ENCODE data around the gene MARCHF3. TPM values are rescaled to one million over a fixed set of nuclear protein-coding genes. Genes with fewer than 3 reads are reported as not detected.

MARCHF3 gene
- polyA plus RNA-seq, 2 of the 4 experiments (the other 2 are of a cell fraction), result 0.39 to 0.68 TPM

DNA sequence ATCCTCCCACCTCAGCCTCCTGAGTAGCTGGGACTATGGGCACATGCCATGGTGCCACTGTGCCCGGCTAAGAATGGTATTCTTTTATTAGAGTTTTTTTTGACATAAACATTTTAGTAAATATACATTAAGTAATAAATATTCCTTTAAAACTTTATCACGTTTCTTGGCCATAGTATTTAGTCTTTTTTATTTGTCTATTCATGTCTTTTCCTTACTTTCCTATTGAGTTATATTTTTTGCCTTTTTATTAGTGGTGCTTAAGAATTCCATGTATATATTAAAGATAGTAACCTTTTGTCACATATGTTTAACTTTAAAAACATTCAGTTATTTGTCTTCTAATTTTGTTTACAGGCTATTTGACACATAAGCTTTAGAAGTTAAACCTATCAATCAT lies 73.4 kb downstream of the MARCHF3 start:
- TF ChIP-seq GATA3 (IDR thresholded peaks at IDR 0.05; ENCODE audit: borderline replicate concordance) (no peak), EP300 (IDR thresholded peaks at IDR 0.05) (no peak), CTCF (IDR thresholded peaks at IDR 0.05) (no peak), BHLHE40 (IDR thresholded peaks at IDR 0.05; ENCODE audit: low read depth, low read length) (no peak), ZC3H11A (IDR thresholded peaks at IDR 0.05) (no peak), HEYL (CRISPR knock-in tag; IDR thresholded peaks at IDR 0.05) (no peak), HOXB13 (CRISPR knock-in tag; IDR thresholded peaks at IDR 0.05; ENCODE audit: low read depth) (no peak), ZFP36 (IDR thresholded peaks at IDR 0.05; ENCODE audit: borderline replicate concordance, partially characterized antibody) (no peak), POLR2AphosphoS2 (conservative IDR thresholded peaks at IDR 0.05; ENCODE audit: low read length) (no peak), FOSL2 (IDR thresholded peaks at IDR 0.05) (no peak), FOSL2 (CRISPR knock-in tag; IDR thresholded peaks at IDR 0.05) (no peak), ZSCAN20 (CRISPR knock-in tag; IDR thresholded peaks at IDR 0.05) (no peak), CHD4 (IDR thresholded peaks at IDR 0.05; ENCODE audit: borderline replicate concordance) (no peak), MAZ (IDR thresholded peaks at IDR 0.05; ENCODE audit: borderline replicate concordance, low read depth, low read length) (no peak), CBX8 (IDR thresholded peaks at IDR 0.05) (no peak), NFE2L2 (conservative IDR thresholded peaks at IDR 0.05; ENCODE audit: low read length) (no peak), JUNB (IDR thresholded peaks at IDR 0.05) (no peak)
- TF ChIP-seq, protein P1, sequence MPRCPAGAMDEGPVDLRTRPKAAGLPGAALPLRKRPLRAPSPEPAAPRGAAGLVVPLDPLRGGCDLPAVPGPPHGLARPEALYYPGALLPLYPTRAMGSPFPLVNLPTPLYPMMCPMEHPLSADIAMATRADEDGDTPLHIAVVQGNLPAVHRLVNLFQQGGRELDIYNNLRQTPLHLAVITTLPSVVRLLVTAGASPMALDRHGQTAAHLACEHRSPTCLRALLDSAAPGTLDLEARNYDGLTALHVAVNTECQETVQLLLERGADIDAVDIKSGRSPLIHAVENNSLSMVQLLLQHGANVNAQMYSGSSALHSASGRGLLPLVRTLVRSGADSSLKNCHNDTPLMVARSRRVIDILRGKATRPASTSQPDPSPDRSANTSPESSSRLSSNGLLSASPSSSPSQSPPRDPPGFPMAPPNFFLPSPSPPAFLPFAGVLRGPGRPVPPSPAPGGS (IDR thresholded peaks at IDR 0.05), result no peak
- TF ChIP-seq, protein P2, sequence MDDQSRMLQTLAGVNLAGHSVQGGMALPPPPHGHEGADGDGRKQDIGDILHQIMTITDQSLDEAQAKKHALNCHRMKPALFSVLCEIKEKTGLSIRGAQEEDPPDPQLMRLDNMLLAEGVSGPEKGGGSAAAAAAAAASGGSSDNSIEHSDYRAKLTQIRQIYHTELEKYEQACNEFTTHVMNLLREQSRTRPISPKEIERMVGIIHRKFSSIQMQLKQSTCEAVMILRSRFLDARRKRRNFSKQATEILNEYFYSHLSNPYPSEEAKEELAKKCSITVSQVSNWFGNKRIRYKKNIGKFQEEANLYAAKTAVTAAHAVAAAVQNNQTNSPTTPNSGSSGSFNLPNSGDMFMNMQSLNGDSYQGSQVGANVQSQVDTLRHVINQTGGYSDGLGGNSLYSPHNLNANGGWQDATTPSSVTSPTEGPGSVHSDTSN (IDR thresholded peaks at IDR 0.05), result no peak
- Histone ChIP-seq H3K4me2 (no peak overlapping the region), H3K4me3 (no peak overlapping the region), H3K9me3 (no peaks in the 10 kb centered on the region), H3K27ac (no peak overlapping the region), H3K4me1 (no peaks in the 10 kb centered on the region)
- CTCF ChIA-PET, result interaction anchor here (0.8 to 1.3 kb wide), 2 partner anchors 12 to 25 kb away, joined by 3 to 4 read pairs; no protein-coding TSS in a partner anchor
- DNase-seq (ENCODE audit: low read depth in 1 of 2, low spot score in 1 of 2) (no peak), FAIRE-seq (no peak), ATAC-seq (no peak)
- POLR2A ChIA-PET, result no interaction called here
- WGBS (ENCODE audit: missing lambda C conversion rate), result 65% methylated on average over 2 of the region's 2 CpGs

DNA sequence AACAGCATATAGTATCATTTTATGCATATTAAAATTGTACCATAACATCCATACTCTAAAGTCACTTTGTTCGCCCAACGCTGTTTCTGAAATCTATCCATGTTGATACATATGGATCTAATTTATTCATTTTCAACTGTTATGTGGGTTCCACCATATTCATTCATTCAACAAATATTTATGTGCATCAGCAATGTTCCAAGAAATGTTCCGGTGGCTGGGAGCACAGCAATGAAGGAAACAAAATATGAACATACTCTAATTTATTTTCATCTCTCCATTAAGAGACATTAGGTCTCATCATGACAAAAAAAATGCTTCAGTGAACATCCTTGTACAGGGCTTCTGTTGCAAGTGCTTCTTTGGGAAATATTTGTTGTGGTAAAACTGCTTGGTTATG lies 75.4 kb downstream of the MARCHF3 start:
- Histone ChIP-seq H3K9me3 (no peaks in the 10 kb centered on the region), H3K4me1 (no peaks in the 10 kb centered on the region), H3K4me3 (no peak overlapping the region), H3K27ac (no peak overlapping the region), H3K4me2 (no peak overlapping the region)
- CTCF ChIA-PET, result no interaction called here
- no peak for FAIRE-seq
- DNase-seq (ENCODE audit: low read depth in 1 of 2, low spot score in 1 of 2), result no peak
- TF ChIP-seq POLR2A (IDR thresholded peaks at IDR 0.05; ENCODE audit: low read length) (no peak), HOXA7 (CRISPR knock-in tag; IDR thresholded peaks at IDR 0.05) (no peak), CEBPB (IDR thresholded peaks at IDR 0.05) (no peak), SMC3 (IDR thresholded peaks at IDR 0.05) (no peak)
- TF ChIP-seq, protein P3, sequence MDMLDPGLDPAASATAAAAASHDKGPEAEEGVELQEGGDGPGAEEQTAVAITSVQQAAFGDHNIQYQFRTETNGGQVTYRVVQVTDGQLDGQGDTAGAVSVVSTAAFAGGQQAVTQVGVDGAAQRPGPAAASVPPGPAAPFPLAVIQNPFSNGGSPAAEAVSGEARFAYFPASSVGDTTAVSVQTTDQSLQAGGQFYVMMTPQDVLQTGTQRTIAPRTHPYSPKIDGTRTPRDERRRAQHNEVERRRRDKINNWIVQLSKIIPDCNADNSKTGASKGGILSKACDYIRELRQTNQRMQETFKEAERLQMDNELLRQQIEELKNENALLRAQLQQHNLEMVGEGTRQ (IDR thresholded peaks at IDR 0.05), result no peak
- TF ChIP-seq, protein P1 (IDR thresholded peaks at IDR 0.05), result no peak
- TF ChIP-seq, protein P2 (IDR thresholded peaks at IDR 0.05), result no peak
- no peak for ATAC-seq
- WGBS (ENCODE audit: missing lambda C conversion rate), result 97% methylated on average over 3 of the region's 3 CpGs
- POLR2A ChIA-PET, result no interaction called here

Data from A549 (cell line).